WTC11 (cell line): ENCODE measurements around the gene THSD4.

Experiments used
- ZNF263 ChIP-seq: sonication (generic); formaldehyde crosslinking; IDR thresholded peaks from 2 replicates; pipeline ENCODE4 v1.8.1; 2022; ENCODE audit warnings: low read depth, mild to moderate bottlenecking, moderate library complexity, missing genetic modification reagents
- TF ChIP-seq, protein P1 (sequence below): fragments of 250-450 bp; sonication (Bioruptor Pico); IDR thresholded peaks from 2 replicates; pipeline ENCODE4 v1.9.0; 2021; ENCODE audit warnings: mild to moderate bottlenecking

DNA sequence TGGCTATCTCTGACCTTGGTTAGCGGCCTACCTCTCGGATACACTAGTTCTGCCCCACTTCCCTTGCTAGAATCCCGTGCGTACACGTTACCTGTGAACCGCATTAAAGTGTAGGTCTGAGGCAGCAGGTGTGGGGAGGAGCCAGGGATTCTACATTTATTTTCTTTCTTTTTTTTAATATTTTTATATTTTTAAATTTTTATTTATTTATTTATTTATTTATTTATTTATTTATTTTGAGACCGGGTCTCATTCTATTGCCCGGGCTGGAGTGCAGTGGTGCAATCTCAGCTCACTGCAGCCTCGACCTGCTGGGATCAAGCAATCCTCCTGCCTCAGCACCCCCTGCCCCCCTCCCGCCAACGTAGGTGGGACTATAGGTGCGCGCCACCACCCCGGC lies 634.2 kb downstream of the THSD4 start:
- TF ChIP-seq, protein P1, sequence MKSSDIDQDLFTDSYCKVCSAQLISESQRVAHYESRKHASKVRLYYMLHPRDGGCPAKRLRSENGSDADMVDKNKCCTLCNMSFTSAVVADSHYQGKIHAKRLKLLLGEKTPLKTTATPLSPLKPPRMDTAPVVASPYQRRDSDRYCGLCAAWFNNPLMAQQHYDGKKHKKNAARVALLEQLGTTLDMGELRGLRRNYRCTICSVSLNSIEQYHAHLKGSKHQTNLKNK (CRISPR knock-in tag): no peak
- TF ChIP-seq ZNF263 (CRISPR knock-in tag): no peak
